HT1080 (cell line): ENCODE data around the gene DTNB. TPM values are rescaled to one million over a fixed set of nuclear protein-coding genes. Genes with fewer than 3 reads are reported as not detected.

ENCODE experiments used
- DNase-seq: peaks from one replicate; pipeline ENCODE4 v3.0.0-alpha.2; 2015; ENCODE audit warnings: low read depth
- total RNA-seq: library from RNA; depleted of rRNA; stranded (reverse); fragments of >200 nt; shearing (Covaris generic); gene quantifications from 2 replicates; pipeline ENCODE4 v1.2.3, GENCODE V29; 2014

Gene DTNB
- total RNA-seq, 1 experiment from 2014 or later = 6.0 TPM

- peak; percentile 28 for DNase-seq
Observed at GRCh38 chr2:25373269-25373981, 300.0 kb downstream of the DTNB start.

- DNase-seq = no peak
Observed at GRCh38 chr2:25372405-25373268, 300.7 kb downstream of the DTNB start.

- no peak for DNase-seq
Observed at GRCh38 chr2:25371253-25372241, 301.8 kb downstream of the DTNB start.

- DNase-seq = no peak
Observed at GRCh38 chr2:25369876-25370275, 303.5 kb downstream of the DTNB start.

- no peak for DNase-seq
Observed at GRCh38 chr2:25369439-25369838, 303.9 kb downstream of the DTNB start.

GRCh38 chr2:25368660-25369059 lies 304.7 kb downstream of the DTNB start:
- no peak for DNase-seq

GRCh38 chr2:25367296-25367695 lies 306.1 kb downstream of the DTNB start:
- DNase-seq = no peak

GRCh38 chr2:25366629-25367028 lies 306.7 kb downstream of the DTNB start:
- no peak for DNase-seq

- DNase-seq = no peak
Observed at GRCh38 chr2:25365241-25365640, 308.1 kb downstream of the DTNB start.

GRCh38 chr2:25363733-25364132 lies 309.6 kb downstream of the DTNB start:
- DNase-seq = no peak

GRCh38 chr2:25362434-25363145 lies 310.8 kb downstream of the DTNB start:
- DNase-seq = no peak

- DNase-seq = peak; percentile 89
Observed at GRCh38 chr2:25362049-25362433, 311.3 kb downstream of the DTNB start.

GRCh38 chr2:25361261-25362048 lies 311.9 kb downstream of the DTNB start:
- DNase-seq = no peak

- DNase-seq = no peak
Observed at GRCh38 chr2:25358836-25359235, 314.5 kb downstream of the DTNB start.

GRCh38 chr2:25358249-25358815 lies 315.0 kb downstream of the DTNB start:
- no peak for DNase-seq

GRCh38 chr2:25356088-25356487 lies 317.3 kb downstream of the DTNB start:
- DNase-seq = no peak

- no peak for DNase-seq
Observed at GRCh38 chr2:25355270-25355669, 318.1 kb downstream of the DTNB start.

- DNase-seq = no peak
Observed at GRCh38 chr2:25354116-25354515, 319.3 kb downstream of the DTNB start.

- DNase-seq = peak; percentile 90
Observed at GRCh38 chr2:25349397-25349796, 324.0 kb downstream of the DTNB start.

GRCh38 chr2:25347846-25348245 lies 325.5 kb downstream of the DTNB start:
- no peak for DNase-seq
